Kidney capillary endothelial cell (primary cell): ENCODE results near the gene SLC6A4.
"Not testable (repeated sequence)": the region's sequence is repeated elsewhere in the genome, so short reads cannot be mapped to it uniquely, and the experiment has no call there.

ENCODE experiments used
- DNase-seq: peaks from one replicate; pipeline ENCODE4 v3.0.0-alpha.2; 2018; ENCODE audit warnings: low spot score

SLC6A4 gene

DNA sequence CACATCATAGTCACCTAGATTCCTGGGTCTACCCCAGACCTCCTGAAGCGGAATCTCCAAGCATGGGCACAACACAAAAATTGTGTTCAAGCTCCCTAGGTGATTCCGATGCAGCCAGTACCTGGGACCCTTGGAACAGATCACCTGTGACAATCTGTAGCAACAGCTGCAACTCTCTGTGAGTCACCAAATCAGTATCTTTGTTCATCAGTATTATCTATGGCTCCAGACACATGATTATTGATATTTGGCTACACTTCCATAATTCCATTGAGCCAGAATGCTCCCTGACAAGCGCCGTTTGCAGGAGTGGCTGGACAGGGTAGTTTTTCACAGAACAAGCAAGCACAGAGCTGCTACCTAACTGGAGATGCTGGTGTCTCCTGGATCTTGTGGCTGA is 16.2 kb downstream of the SLC6A4 start:
- DNase-seq = no peak

DNA sequence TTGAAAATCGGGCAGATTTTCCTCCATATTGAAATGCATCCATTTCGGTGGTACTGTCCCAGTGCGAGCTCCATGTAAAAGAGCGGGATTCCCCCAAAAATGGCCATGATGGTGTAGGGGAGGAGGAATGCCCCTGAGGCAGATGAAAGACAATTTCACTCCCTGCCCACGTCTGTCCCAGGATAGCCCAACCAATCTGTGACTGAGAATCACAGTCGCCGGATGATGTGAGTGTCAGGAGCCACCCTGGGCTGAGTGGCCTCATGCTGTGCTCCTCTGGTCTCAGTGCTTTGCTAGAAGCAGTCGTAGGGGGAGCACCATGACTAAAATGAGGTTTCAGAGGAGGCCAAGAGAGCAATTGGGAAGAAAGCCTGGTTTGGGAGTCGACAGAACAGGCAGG is 16.7 kb downstream of the SLC6A4 start:
- no peak for DNase-seq

DNA sequence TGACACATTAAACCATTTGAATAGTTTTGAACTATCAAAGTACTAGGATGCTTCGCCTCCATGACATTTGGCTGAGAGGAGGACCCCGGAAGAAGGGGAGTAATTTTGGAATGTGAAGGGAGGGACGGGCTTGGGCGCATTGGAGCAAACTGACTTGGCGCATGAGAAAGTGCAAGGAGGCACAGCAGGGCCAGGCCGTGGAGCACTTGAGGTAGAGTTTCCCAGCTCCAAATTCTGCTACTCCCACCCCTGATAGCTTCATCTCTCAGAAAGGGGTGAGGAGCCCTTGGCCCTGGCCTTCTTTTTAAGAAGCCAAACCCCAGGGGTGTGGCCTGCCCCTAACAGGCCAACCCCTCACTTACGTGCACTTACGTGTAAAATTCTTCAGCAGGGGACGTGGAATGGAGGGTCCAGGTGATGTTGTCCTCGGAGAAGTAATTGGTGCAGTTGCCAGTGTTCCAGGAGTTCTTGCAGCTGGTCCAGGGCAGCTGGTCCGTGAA is 17.7 kb downstream of the SLC6A4 start:
- no peak for DNase-seq

DNA sequence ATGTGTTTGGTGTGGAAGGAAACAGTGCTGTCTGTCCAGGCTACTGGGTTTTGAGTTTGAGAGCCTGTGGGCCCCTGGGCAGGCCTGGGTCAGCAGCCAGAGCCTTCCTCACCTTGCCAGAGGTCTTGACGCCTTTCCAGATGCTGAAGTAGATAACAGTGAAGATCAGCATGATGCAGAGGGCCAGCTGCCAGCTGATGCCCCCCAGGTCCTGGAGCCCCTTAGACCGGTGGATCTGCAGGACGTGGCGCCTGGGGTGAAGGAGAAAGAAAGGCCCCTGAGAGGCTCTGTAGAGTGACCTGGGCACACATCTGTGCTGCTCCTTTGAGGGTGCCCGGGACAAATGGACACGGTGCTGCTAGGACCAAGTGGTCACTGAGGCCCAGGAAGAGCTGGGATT is 18.4 kb downstream of the SLC6A4 start:
- DNase-seq = no peak

DNA sequence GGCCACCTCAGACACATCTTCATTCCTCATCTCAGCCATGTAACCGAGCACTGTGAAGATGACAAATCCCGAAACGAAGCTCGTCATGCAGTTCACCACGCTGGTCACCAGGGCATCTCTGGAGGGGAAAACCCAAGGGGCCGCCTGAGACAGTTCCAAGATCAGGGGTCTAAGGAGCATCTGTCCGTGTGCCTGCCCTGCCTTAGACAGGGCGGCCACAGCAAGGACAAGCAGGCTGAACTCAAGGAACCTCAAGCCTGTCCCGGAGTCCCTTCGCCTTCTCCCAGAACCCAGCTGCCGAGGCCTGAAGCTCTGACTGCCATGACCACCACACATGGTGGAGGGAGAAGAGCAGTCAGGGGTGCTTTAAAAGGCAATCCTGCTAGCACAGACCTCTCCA is 22.7 kb downstream of the SLC6A4 start:
- no peak for DNase-seq

DNA sequence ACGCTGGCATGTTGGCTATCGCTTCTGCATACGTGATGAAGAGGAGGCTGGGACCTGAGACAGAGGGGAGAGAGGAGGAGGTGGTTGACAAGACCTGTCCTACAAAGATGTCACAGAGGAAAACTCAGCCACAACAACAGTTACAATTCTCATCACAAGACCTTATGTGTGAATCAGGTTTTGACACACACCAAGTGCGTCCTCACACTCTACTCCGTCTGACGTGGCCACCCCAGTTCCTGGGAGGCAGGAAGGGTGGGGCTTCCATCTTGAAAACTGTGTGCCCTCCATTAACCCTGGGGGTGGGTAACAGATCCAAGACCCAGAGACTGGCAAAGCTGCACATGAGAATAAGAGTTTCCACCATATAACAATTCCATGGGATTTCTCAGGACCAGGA is 24.1 kb downstream of the SLC6A4 start:
- no peak for DNase-seq

DNA sequence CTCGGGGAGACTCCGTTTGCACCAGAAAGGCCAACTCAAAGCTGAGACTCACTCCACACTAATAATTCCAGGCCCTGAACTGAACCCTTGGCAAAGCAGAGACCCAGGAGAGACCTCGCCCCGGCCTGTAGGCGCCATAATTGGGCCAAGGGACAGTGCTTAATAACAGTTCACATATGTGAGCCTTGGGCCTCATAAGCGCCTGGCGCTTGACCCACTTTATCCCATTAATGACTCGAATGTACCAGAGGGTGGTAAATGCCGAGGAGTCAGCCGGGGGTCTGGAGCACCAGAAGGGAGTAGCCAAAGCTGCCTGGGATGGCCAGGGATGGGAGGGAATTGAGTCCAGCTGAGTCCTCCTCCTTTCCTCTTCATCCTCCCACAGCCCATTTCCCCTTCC is 24.6 kb downstream of the SLC6A4 start:
- DNase-seq = no peak

DNA sequence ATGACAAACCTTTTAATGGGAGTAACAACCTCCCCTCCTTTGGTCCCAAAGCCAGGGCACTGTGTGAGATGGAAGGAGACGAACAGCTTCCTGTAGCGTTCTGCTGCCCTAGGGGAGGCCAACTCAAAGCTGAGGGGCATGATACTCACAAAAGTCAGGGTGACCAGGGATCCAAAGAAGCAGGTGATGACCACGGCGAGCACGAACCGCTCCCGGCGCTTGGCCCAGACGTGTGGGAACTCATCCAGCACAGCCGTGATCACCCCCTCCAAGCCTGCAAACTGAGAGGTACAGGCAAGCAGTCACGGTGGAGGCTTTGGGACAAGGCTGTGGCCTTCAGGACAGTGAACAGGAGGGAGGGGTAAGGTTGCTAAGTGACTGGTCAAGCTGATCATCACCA is 25.1 kb downstream of the SLC6A4 start:
- no peak for DNase-seq

DNA sequence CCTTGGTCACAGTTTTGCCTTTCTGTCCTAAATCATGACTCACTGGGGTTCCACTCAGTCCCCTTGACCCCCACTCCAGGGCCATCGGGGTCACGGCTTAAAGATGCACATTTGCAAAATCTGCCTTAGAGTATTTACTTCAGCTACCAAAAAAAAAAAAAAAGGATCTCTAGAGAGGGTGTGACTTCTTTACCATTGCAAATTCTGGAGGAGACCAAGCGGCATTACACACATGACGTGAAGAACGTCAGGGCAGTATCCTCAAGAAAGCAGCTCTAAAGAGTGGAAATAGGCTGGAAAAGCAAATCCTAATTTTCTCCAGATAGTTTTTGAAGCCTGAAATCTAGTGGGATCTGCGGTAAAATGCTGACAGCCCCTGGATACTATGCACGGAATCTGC is 25.6 kb downstream of the SLC6A4 start:
- DNase-seq = no peak

DNA sequence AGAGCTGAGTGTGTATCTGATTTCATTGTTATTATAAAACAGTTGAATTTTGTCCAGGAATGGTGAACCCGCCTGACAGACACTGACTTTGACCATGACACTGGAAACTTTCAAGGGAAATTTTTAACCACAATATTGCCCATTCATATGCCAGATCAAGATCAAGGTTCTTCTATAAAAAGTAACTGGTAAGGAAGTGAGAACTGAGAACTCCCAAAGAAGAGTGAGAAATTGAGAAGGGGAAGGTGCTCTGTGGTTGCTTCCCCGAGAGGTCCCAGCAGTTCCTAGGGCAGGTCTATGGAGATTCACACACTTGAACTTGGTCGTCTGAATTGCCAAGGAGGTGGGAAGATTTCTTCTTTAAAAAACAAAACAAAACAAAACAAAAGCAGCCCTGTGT is 27.3 kb downstream of the SLC6A4 start:
- no peak for DNase-seq

DNA sequence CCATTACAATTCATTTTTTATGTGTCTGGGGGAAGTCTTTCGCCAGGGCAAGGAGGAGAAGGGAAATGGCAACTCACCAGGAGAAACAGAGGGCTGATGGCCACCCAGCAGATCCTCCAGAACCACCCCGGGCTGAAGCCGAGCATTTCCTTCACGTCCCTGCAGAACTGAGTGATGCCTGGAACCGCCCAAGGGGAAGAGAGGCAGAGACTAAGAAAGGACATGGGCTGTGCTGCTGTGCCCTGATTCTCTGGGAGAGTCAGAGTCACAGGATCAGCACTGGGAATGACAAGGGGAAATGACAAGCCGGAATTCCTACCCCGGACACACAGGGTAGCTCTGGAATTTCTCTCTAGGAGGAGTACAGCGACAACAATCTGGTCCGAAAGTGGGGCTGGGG is 27.8 kb downstream of the SLC6A4 start:
- peak; percentile 37 for DNase-seq

DNA sequence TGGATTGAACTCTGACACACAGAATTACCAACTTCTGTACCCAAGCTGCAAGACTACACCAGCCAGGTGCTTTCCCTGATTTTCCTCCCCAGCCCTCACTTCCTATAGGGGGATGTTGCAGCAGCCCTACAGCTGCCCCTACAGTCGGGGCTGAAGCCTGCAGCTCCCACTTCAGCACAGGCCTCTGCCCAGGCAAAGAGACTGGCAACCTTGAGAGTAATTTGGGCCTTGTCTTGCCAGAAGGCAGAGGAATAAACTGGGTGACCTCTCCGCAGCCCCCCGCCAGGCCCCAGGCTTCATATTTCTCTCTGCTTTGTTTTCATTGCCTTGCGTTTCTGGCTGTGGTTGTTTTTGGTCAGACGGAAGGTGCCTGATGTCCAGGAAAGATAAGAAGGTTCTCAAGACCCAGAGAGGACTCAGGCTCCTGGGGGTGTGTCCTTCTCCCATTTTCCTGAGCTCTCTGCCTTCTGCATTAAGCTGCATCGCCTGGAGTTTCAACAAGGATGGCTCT is 32.0 kb downstream of the SLC6A4 start:
- no peak for DNase-seq

DNA sequence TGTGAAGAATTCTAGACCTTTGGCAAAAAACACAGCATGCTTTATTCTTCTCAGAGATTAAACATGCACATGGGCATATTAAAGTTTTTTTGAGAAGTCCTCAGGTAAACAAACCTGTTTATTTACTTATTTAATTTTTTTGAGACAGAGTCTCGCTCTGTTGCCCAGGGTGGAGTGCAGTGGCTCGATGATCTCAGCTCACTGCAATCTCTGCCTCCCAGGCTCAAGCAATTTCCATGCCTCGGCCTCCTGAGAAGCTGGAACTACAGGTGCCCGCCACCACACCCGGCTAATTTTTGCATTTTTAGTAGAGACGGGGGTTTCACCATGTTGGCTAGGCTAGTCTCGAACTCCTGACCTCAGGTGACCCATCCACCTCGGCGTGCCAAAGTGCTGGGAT is 34.8 kb downstream of the SLC6A4 start:
- DNase-seq = not testable (repeated sequence)

DNA sequence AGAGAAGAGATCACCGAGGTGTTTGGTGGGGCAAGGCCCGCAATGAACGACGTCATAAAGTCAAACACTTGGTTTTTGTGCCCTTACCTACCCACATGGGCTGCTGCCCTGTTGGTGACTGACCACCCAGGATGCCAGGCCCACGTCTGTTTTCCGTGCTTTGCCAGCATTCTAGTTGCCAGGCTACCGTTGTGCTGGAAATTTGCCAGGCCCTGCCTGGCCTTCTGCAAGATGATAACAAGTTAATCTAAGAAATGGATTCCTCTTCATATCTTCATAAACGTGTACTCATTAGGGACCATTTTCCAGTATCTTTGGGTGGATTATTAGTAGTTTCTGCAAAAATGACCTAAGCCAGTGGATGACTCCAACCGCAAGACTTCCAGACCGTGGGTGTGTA is 35.4 kb downstream of the SLC6A4 start:
- DNase-seq = no peak

DNA sequence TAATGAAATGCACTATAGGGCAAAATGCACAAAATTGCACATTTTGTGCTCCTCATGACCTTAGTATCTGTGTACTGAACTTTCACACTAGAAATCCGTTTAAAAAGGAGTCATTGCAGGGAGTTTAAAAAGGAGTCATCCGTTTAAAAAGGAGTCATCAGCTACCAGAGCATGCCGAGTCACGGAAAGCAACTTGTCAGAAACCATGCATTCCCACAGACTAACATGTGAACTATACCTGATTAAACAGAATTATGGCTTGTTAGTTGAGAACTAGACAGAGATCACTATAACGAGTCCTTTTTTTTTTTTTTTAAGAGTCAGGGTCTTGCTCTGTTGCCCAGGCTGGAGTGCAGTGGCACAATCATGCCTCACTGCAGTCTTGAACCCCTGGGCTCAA is 35.9 kb downstream of the SLC6A4 start:
- DNase-seq = no peak

DNA sequence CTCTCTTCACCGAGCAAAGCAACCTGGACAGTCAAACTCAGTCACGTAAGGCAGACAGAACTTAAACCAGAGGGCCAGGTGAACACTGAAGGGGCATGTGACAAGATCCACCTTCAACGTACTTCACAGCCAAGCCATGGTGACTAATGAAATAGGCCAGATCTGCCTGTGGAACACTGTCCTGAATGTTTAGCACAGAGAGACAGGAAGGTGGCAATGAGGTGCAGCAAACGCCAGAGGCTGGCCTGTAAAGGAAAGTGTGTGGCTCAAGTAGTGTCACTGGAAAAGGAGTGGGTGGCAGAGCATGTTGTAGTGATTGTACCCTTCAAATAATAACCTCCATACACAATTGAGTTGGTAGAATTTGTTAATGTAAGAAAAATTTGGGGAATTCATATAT is 38.1 kb downstream of the SLC6A4 start:
- no peak for DNase-seq

DNA sequence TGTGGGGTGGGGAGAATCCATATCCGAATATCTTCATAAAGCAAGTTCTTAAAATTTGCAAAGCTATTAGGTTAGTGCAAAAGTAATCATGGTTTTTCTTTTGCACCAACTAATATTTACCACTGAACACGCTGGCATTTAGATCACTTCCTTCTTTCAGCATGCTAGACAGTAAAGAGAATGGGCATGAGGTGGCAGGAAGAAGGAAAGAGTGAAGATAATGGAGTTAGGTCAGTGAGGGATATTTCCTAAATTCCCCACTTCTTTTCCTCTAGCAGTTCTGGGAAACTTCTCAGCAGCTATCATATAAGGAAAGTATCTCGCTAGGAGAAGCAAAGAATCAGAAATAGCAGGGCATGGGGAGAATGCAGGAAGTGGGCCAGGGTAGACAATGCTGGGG is 39.0 kb downstream of the SLC6A4 start:
- no peak for DNase-seq

DNA sequence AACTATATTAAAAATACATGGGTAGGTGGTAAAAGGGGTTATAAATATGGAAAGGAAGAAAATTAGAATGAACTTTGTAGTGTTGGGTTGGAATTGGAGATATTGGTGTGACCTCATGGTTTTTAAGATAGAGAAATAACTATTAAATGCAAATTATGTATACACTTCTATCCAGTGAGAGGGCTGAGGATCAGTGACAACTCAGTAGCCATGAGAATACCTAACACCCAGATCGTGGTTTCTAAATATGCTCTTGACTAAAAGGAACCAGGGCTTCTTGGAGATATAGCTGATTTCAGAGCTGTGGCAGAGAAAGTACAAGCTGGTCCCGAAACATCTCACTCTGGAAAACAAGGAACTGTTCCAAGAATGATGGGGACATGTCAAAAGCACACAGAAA is 44.4 kb downstream of the SLC6A4 start:
- no peak for DNase-seq

DNA sequence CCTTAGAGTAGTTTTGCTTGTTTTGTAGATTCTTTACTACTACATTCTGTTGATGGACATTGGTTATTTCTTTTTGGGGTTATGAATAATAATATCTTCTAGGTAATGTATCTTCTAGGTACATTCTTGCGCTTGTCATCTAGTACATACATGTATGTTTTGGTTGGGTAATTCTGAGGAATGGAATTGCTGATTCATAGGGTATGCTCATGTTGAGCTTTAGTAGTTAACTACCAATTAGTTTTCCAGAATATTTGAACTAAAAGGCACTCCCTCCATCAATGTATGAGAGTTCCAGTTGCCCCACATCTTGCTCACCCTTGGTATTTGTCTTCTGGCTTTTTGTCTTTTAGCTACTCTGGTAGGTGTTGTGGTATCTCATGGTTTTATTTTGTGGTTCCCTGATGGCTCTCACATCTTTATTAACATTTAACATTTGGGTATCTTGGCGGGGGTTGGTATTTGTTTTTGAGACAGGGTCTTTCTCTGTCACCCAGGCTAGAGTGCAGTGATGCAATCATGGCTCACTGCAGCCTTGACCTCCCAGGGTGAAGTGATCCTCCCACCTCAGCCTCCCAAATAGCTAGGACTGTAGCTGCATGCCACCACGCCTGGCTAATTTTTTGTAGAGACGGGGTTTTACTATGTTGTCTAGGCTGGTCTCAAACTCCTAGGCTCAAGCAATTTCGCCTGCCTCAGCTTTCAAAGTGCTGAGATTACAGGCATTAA is 47.1 kb downstream of the SLC6A4 start:
- no peak for DNase-seq

DNA sequence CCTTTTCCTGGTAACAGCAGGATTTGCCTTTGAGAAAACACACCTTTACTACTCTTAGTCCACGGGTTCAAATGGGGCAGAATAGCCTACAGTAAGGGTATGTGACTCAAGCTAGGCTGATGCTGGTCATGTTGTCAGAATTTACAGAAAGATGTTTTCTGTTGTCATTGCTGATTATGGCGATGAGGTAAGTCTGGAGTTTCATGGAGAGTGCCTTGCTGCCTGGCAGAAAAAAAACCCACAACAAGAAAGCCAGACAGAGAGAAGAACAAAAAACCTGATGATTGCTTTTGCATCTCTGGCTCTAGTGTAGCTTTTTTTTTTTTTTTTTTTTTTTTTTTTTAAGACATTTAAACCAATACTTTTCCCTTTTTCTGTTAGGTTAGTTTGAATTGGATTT is 47.9 kb downstream of the SLC6A4 start:
- no peak for DNase-seq

DNA sequence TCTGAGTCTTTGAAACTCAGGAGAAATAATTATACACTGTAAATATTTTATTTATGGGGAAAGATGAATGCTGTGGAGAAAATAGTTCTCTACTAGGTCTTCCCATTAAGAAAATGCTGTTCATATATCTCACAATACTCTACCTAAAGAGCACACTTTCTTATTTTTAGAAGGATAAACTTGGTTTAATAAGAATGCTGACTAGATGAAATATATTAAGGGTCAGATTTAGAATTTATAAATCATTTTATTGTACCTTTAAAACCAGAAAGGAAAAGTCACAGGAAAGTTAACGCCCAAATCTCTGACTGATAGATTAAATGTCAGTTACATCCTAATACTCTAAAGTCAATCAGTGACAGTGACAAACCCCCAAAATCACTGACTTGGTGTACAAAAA is 48.7 kb downstream of the SLC6A4 start:
- DNase-seq = no peak

DNA sequence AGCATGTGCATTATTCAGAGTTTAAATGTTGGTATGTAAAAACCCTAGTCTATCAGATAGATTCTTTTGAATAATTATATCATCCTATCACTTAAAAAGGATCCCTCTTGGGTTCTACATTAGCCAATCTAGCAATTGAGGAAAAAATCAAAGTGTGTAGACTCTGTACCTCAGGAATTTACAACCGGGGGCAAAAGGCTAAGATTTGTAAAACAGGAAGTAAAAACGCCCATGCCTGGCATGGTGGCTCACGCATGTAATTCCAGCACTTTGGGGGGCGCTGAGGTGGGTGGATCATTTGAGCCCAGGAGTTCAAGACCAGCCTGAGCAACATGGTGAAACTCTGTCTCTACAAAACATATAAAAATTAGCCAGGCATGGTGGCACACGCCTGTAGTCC is 58.6 kb downstream of the SLC6A4 start:
- DNase-seq = no peak

DNA sequence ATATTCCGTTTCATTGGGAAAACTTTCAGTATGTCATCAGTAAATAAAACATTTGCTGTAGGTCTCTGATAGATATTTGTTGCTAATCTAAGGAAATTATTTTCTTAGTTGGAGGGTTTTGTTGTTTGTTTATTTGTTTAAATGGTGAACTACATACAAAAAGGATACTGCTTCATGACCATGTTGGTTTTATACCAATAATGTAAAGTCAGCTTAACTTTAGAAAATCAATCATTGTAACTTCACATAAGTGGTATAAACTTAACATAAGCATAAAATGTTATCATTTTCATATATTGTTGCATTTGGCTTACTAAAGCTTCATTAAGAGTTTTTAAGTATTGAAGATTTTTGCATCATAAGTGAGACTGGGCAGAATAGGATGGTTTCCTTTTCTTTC is 60.9 kb downstream of the SLC6A4 start:
- DNase-seq = no peak

DNA sequence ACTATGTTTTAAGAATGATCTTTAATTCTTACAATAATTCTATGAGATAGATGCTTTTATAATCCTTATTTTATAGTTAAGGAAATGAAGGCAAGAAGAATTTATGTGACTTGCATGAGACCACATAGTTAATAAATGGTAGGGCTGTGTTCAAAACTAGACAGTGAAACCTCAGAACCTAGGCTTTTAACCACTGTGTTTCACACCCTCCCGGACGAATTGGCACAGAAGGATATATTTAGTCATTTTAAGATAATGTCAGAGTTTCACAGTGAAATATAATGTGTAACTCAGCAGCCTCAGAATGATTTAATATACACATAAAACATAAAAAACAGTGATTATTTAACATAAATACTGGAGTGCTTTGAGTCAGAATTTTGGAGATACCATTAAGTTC is 61.8 kb downstream of the SLC6A4 start:
- no peak for DNase-seq
